GM19455 (cell line): ENCODE measurements around the gene MED7.
"Not testable (repeated sequence)": the region's sequence is repeated elsewhere in the genome, so short reads cannot be mapped to it uniquely, and the experiment has no call there.

Experiments used
- ATAC-seq: cut with Tn5 transposase; IDR thresholded peaks from one replicate; pipeline ENCODE4 v1.9.1; 2021; ENCODE audit not compliant: unreplicated experiment

MED7 gene

GRCh38 chr5:157142317-157143126 lies at the start of gene MED7:
TSS of gene MED7 (minus strand) at chr5:157142865. CDS start at chr5:157139431, 3,434 bp downstream.
- ATAC-seq, result peak; percentile 100

DNA sequence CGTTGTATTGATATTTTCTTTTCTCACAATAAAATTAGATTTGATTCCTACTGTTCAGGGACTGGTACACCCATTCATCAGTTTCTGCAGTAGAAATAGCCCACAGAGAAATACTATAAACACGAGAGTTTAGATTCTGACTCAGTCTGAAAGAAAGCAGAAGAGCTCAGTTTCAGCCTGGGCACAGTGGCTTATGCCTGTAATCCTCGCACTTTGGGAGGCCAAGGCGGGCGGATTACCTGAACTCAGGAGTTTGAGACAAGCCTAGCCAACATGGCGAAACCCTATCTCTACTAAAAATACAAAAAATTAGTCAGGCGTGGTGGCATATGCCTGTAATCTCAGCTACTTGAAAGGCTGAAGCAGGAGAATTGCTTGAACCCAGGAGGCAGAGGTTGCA lies 46.6 kb upstream of the MED7 start:
- ATAC-seq, result peak; percentile 86

- no peak for ATAC-seq
Measured at GRCh38 chr5:157188270-157188669, 45.6 kb upstream of the MED7 start.

- no peak for ATAC-seq
Measured at GRCh38 chr5:157187046-157187754, 44.5 kb upstream of the MED7 start.

GRCh38 chr5:157186309-157187045 lies 43.8 kb upstream of the MED7 start:
- no peak for ATAC-seq

DNA sequence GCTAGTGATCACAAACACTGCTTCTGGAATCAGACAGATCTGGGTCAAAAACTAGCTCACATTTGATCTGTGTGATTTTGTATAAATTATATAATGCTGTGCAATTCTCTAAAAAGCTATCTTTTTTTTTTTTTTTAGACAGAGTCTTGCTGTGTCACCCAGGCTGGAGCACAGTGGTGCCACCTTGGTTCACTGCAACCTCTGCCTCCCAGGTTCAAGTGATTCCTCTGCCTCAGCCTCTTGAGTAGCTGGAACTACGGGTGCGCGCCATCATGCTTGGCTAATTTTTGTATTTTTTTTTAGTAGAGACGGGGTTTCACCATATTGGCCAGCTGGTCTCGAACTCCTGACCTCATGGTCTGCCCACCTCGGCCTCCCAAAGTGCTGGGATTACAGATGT lies 42.5 kb upstream of the MED7 start:
- not testable (repeated sequence) for ATAC-seq

GRCh38 chr5:157184117-157184670 lies 41.5 kb upstream of the MED7 start:
- ATAC-seq, result no peak

GRCh38 chr5:157182143-157182757 lies 39.6 kb upstream of the MED7 start:
- no peak for ATAC-seq

GRCh38 chr5:157180374-157181264 lies 38.0 kb upstream of the MED7 start, which contains the start of gene ITK:
TSS of gene ITK (plus strand) at chr5:157180840. CDS start at chr5:157180978, 138 bp downstream.
- no peak for ATAC-seq

DNA sequence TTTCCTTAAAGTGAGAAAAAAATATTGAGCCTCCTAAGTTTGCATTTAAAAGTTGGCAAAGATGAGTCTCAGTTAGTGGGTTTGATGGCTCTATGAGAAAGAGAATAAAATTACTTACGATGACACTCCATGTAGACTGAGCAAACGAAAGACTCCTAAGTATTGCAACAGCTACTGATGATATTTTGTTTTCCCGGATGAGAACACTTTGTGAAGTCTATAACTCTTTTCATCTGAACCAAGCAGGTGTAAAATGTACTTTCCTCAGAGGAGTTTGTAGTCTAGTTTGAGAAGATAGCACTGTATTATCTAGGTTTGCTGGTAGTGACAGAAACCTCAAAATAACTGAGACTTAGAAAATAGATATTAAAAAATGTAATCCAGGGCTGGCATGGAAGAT lies 36.3 kb upstream of the MED7 start:
- ATAC-seq, result no peak

DNA sequence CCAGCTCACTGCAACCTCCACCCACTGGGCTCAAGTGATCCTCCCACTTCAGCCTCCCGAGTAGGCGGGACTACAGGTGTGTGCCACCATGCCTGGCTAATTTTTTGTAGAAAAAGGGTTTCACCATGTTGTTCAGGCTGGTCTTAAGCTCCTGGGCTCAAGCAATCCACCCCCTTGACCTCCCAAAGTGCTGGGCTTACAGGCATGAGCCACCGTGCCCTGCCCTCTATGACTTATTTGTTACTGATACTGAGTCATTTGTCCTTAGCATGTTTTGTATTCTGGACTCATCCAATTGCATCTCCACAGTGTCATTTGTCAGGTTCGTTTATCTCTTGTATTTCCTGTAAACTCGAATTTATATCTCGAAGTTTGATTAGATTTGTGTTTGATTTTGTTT lies 35.3 kb upstream of the MED7 start:
- no peak for ATAC-seq

DNA sequence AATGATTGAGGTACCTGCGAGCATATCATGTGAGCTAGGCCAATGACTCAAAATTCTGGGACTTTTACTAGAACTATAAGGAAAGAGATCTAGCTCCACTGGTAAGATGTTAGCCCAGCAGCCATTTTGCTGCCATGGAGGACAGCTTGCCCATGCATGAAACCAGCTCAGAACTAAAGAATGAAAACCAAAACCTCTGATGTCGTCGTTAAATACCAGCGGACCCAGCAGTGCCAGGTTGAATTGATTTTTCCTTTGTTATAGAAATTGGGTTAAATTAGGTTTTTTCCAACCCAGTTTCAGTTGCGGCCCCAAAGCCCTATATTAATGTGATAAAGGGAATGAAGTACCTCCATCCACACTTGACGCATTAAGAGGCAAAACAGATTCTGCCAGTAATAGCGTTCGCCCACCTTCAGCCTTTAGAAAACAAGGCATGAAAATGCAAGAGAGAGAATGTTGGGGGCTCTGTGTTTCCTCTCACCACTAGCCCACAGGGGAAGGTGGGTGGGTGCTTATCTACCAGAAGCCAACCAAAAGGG lies 32.5 kb upstream of the MED7 start:
- ATAC-seq, result no peak

GRCh38 chr5:157172403-157172802 lies 29.7 kb upstream of the MED7 start:
- peak; percentile 95 for ATAC-seq

DNA sequence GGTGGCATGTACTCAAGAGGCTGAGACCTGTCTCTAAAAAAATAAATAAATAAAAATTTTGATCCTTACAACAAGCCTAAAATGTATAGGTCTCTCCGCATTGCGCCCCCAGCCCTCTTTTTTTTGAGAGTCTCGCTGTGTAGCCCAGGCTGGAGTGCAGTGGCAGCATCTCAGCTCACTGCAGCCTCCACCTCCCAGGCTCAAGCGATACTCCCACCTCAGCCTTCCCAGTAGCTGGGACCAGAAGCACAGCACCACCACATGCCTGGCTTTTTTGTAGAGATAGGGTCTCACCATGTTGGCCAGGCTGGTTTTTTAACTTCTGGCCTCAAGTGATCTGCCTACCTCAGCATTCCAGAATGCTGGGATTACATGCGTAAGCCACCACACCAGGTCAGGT lies 25.6 kb upstream of the MED7 start:
- ATAC-seq, result no peak

GRCh38 chr5:157167214-157167621 lies 24.6 kb upstream of the MED7 start:
- no peak for ATAC-seq

DNA sequence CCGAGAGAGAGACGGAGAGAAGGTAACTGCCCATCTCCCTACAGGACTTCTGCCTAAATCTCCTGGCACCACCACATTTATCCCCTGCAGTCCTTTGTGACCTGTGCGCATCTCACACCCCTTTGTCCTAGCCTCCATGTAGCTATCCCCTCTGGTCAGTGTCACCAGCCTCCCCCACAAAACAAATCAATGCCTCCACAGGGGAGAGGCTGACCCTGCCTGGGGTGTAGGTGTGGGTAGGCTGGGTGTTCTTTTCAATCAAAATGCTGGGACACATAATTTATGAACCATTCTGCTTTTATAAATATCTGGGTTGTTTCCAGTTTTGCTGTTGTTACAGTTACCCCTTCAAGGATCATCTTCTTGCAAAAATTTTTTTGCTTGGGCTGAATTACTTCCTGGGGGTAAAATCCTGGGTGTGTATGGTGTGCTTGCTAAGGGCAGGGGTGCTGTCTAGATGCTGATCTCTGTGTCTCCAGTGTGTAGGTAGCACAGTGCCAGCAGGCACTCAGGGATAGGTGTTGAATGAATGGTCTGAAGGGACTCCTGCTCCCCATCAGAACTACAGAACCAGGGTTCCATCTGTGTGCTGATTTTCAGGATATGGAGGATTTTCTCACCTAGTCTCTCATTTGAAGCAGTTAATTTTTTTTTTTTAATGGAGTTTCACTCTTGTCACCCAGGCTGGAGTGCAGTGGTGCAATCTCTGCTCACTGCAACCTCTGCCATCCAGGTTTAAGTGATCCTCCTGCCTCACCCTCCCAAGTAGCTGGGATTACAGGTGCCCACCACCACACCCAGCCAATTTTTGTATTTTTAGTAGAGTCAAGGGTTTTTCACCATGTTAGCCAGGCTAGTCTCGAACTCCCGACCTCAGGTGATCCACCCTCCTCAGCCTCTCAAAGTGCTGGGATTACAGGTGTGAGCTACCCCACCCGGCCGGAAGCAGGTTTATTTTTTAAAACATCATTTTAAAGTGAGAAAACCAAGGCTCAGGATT lies 23.8 kb upstream of the MED7 start, which contains the start of gene GARIN3:
TSS of gene GARIN3 (minus strand) at position 51 of the 1,000 bp plus-strand sequence. CDS start 96 bp downstream, outside the sequence.
- ATAC-seq, result no peak

DNA sequence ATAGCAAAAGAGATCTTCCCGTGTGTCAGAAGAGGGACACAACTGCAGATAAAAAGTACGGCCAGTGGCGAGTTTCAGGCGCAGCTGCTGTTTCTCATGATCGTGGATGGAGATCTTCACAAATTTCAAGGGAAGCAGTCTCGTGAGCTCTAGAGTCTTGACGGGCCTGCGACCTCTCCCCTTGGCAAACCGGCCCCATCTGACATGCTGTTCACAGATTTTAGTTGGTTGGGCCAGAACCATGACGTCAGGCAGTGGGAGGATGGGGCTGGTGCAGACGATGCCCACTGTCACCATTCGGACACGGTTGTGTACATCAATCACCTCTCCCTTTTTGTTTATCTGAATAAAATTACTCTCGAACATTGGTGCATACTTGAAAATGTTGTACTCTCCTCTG lies 23.0 kb upstream of the MED7 start:
- no peak for ATAC-seq

DNA sequence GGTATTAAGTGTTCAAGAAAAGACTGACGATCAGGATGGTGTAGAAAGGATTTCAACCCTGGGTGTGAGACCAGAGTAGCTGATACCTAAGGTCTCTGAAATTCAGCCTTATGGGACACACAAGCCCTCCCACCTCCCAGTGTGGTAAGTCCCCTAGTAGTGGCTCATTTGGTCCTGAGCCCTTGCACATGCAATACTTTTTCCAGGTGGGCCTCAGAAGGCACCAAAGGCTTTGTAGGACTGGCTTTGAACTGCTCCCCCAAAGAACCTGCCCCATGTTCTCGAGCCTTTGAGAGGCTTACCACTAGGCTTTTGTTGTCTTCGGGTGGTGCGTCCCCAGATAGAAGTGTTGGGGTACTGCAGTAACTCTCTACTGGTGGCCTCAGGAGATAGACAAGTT lies 22.6 kb upstream of the MED7 start:
- ATAC-seq, result no peak
